ENCODE results near the gene PALM.
"Not testable (repeated sequence)": the region's sequence is repeated elsewhere in the genome, so short reads cannot be mapped to it uniquely, and the experiment has no call there.

Gene PALM, protein sequence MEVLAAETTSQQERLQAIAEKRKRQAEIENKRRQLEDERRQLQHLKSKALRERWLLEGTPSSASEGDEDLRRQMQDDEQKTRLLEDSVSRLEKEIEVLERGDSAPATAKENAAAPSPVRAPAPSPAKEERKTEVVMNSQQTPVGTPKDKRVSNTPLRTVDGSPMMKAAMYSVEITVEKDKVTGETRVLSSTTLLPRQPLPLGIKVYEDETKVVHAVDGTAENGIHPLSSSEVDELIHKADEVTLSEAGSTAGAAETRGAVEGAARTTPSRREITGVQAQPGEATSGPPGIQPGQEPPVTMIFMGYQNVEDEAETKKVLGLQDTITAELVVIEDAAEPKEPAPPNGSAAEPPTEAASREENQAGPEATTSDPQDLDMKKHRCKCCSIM

DNA sequence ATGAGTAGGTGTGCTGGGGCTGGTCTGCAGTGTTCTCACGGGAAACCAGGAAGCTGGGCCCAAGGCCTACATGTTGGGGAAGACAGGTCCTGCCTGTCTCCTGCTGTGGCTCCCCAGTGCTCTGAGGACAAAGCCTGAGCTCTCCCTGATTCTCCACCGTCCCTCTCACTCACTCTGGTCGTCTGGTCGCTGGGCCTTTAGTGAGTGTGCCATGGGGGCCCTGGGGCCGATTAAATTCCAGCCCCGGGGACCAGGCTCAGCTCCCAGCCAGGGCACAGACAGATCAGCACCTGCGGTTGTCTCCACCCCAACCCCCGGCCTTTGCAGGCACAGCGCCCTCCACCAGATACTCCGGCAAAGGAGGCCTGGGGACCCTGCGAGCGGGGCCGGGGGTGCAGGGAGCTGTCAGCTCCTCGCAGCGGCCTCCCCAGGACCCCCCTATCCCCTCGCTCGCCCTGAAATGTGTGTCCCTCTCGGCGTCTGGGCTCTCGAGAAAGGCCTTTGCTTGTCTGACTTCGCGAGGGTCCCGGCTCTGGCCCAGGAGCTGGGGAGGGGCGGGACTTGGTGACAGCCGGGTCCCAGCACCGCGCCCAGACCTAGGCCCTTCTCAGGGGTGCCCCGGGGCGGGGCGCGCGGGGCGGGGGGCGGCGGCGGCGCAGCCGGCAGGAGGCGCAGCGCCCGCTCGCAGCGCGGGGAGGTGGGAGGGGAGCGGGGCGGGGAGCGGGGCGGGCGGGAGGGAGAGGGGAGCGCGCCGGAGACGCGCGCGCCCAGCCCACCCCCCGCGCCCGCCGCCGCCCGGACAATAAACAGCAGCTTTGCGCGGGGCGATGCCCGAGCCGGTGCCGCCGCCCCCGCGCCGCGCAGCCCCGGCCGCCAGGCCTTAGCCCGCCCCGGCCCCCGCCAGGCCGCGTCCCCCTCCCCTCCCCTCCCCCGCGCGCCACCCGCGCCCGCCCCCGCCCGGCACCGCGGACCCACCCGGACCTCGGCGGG, at the start of gene PALM:
Gene PALM, plus strand, starts transcription at position 782 of the 990 bp plus-strand sequence. CDS start 212 bp downstream, outside the sequence.
- peak; percentile 65 for DNase-seq (ENCODE audit: low spot score)

DNA sequence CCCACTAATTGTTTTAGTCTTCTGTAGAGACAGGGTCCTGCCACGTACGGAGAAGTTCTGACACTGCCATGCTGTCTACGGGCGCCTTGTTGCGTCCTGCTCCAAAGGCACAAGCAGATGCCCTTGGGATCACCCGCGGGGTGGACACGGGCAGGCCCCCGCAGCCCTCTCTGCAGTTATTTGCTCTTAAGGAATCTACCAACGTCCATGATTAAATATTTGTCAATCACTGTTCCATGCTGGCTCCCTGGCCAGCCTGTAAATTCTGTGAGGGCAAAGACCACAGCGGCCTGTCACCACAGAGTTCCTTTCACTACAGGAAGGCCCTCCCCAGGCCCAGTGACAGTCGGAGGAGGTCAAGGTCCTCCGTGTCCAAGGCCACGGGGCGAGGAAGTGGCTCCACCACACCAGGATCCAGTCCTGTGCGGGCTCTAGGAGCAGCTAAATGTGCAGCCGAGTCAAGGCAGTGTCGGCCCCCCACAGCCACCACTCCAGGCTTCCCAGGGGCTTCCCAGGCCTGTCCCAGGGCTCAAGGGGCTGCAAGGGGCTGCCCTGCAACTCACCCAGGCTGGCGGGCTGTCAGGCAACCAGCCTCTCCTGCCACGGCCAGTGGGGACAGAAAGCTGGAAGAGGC, 47.8 kb upstream of the PALM start:
- no peak for DNase-seq (ENCODE audit: low spot score)

DNA sequence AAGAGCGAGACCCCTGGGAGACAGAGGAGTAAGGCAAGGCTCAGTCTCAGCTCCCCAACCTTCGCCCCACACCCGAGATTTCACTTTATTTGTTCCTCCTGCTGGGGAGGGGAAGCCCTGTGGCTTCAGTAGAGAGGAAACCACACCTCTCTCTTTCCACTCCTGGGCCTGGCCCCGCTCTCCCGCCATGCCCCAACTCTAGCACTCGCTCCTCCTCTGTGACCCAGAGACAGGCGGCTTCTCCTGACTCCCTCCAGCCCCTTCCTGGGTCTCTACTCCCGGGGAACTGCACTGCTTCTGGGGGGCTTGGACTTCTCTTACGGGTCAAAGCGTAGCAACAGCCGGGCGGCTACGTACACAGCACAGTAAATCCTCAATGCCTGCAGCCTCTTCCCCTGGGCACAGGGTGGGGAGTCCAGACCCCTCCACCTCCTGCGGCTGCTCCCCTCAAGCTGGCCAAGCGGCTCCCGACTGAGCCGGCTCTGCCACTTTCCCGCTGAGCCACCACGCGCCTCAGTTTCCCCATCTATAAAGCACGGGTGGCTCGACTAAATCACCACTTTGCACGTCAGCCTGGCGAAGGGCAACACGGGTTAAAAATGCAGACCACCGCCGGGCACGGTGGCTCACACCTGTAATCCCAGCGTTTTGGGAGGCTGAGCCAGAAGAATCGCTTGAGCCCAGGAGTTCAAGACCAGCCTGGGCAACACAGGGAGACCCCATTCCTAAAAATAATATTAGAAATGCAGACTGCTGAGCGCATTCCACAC, 47.1 kb upstream of the PALM start:
- peak; percentile 40 for DNase-seq (ENCODE audit: low spot score)

DNA sequence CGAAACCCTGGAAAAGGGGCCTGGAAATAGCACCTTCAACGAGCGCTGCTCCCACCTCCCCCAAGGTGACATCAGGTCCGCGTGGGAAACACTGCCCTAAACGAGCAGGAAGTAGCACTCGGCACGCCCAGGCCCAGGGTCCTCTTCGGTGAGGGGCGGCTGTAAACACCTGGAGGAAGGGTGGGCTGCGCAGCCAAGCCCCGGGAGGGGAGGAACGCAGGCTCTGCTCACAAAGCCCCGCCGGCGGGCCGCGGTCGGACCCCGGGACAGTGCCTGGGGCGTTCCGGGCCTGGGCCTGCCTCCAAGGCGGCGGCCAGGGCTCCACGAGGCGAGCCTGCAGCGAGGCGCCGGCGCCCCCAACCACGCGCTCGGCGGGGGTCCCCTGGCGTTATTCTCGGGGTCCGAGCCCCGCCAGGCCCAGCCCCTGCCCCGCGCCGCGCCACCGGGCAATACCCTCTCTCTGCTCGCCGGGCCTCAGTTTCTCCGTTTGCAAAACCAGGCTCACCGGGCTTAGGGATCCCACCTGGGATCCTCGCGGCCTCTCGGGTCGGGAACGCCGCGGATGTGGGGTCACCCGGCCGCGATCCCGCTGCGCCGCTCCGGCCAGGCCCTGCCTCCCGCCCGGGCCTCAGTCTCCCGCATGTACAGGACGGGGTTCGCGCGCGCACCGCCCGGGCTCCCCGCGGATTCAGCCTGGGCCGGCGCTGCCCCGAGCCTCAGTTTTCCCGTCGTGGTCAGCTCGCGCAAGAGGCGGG, 46.4 kb upstream of the PALM start:
- peak; percentile 44 for DNase-seq (ENCODE audit: low spot score)

DNA sequence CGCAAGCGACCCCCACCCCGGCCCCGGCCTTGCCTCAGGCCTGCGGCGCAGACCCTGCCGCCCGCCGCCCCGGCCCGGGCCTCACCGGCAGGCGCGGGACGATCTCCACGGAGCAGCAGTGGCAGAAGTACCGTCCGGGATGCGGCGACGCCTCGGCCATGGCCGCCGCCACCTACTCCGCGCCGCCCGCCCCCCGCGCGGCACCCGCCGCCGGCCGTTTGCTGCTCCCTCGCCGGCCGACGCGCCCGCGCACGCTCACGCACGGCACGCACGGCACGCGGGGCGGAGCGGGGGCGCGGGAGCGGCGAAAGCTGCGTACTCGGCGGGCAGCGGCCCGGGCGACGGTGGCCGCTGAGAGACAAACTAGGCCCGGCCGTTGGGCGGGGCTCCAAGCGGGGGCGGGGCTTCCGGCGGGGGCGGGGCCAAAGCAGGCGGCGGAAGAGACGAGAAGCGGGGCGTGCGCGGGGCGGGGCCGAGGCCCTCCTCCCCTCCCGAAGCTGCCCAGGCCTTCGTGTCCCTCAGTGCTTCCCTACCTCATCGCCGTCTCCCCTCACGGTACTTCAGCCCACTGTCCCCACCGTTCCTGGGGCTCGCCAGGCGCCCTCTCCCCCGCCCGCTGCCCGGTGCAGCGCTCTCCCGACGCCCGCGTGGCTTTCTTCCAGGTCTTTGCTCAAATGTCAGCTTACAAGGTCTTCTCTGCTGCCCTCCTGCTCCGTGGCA, 45.6 kb upstream of the PALM start, which contains the start of gene RNF126:
Gene RNF126, minus strand, starts transcription at position 253 of the 720 bp plus-strand sequence. Its CDS starts 93 bp downstream, at position 160.
- DNase-seq (ENCODE audit: low spot score): peak; percentile 96

DNA sequence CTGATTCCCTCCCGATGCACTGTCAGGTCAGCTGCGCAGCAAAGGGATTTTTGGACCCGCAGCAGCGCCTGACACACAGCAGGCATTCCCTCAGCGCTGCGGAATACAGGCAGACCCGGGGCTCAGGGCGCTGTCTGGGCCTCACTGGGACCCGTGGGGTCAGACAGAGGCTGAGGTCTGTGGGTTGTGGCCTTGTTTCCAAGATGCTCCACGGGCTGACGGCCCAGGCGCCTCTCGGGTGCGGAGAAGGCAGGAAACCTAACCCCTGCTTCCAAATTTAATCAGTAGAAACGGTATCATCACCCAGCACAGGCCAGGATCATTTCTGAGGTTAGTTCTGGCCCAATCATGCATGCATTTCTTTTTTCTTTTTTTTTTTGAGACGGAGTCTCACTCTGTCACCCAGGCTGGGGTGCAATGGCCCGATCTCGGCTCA, 45.0 kb upstream of the PALM start:
- no peak for DNase-seq (ENCODE audit: low spot score)

DNA sequence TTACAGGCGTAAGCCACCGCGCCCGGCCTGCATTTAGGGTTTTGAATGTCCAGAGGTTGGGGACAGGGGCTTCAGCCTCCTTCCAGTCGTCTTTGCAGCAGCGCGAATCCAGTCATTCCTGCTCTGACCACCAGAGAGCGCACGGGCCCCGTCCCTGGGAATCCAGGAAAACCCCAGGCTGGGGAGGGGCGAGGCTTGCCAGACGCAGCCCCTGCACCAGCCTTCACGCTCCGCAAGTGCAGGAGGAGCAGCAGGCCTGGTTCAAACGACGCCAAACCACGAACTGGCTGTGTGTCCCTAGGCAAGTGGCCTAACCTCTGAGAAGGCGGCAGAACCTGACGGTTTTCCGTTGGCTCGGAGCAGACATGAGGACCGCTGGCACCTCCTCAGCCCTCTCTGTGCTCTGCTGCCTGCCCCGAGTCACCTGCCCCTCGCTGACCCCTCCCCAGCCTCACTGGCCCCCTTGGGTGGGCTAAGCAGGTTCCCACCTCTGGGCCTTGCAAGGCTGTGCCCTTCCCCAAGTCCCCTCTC, 43.8 kb upstream of the PALM start:
- peak; percentile 89 for DNase-seq (ENCODE audit: low spot score)

DNA sequence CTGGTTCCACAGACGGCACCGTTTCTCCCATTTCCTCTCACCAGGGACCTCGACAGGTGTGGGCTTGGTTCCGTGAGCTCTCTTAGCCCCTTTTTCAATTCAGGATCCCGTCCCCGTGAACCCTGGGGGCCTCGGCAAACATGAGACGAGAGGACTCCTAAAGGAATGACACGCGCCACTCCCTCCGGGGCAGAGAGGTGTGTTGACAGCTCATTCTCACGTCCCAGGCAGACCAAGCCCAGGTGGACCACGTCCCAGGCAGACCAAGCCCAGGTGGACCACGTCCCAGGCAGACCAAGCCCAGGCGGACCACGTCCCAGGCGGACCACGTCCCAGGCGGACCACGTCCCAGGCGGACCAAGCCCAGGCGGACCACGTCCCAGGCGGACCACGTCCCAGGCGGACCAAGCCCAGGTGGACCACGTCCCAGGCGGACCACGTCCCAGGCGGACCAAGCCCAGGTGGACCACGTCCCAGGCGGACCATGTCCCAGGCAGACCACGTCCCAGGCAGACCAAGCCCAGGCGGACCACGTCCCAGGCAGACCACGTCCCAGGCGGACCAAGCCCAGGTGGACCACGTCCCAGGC, 41.7 kb upstream of the PALM start:
- DNase-seq (ENCODE audit: low spot score): not testable (repeated sequence)

DNA sequence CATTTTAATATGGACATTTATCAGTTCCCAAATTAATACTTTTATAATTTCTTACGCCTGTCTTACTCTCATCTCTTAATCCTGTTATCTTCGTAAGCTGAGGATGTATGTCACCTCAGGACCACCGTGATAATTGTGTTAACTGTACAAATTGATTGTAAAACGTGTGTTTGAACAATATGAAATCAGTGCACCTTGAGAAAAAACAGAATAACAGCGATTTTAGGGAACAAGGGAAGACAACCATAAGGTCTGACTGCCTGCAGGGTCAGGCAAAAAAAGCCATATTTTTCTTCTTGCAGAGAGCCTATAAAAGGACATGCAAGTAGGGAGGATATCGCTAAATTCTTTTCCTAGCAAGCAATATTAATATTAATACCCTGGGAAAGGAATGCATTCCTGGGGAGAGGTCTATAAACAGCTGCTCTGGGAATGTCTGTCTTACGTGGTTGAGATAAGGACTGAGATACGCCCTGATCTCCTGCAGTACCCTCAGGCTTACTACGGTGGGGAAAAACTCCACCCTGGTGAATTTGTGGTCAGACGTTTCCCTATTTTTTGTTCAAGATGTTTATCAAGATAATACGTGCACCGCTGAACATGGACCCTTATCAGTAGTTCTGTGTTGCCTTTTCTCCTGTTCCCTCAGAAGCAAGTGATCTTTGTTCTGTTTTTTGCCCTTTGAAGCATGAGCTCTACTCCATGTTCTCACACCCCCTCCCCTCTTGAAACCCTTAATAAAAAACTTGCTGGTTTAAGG, 39.9 kb upstream of the PALM start:
- DNase-seq (ENCODE audit: low spot score): not testable (repeated sequence)

DNA sequence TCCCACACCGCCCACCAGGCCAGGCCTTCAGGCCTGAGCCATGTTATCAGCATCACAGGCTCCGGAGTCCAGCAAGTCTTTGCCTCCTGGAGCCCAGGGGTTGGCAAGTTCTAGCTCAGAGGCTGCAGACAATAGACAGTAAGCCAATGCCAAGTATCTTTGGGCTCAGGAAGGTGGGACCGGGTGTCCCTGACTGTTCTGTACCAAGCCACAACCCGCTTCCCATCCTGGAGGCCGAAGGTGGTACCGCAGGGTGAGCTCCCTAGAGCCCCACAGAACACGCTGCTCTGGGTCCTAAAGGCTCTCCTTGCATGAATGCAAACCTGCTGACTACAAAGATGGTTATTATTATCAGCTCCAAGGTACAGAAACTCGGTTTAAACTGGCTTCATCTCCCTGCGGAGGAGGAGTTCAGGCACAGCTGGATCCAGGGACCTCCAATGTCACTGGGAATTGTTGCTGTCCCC, 38.1 kb upstream of the PALM start:
- DNase-seq (ENCODE audit: low spot score): no peak

DNA sequence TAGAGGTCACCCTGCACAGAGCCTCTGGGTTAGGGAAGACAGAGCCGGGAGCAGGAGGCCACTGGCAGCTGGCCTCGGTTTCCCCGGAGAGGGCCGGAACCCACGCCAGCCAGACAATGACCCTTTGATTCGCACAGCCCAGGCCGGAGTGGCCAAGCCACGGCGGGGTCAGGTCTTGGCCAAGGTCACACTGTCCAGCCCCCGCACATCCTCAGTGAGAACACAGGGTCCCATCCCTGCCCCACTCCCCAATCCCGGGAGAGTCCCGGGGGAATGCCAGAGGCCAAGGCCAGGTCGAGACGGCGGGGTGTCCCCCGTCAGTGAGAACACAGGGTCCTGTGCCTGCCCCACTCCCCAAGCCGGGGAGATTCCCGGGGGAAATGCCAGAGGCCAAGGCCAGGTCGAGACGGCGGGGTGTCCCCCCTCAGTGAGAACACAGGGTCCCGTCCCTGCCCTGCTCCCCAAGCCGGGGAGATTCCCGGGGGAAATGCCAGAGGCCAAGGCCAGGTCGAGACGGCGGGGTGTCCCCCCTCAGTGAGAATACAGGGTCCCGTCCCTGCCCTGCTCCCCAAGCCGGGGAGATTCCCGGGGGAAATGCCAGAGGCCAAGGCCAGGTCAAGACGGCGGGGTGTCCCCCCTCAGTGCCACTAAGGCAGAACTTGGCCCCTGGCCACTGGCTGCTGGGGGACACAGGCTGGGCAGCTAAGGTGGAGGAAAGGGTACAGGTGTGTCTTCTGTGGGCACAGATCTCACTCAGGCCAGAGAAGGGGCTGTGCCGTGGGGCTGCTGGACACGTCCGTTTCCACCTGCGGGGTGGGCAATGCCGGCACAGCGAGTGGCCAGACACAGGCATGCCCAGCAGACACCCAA, 34.2 kb upstream of the PALM start:
- no peak for DNase-seq (ENCODE audit: low spot score)

DNA sequence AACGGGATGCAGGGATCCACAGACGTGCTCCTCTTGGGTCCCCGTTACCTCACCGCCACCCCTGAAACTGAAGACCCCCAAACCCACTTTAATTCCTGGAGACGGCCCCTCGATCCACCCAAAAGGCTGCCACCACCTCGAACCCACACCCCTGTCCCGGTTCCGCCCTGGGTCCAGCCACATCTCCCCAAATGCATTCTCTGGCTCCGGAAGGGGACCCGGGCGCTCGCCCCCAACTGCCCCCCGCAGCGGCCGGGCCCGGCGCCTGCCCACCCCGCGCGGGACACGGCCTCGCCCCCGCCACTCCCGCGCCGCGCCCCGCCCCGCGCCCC, 32.8 kb upstream of the PALM start:
- DNase-seq (ENCODE audit: low spot score): no peak

DNA sequence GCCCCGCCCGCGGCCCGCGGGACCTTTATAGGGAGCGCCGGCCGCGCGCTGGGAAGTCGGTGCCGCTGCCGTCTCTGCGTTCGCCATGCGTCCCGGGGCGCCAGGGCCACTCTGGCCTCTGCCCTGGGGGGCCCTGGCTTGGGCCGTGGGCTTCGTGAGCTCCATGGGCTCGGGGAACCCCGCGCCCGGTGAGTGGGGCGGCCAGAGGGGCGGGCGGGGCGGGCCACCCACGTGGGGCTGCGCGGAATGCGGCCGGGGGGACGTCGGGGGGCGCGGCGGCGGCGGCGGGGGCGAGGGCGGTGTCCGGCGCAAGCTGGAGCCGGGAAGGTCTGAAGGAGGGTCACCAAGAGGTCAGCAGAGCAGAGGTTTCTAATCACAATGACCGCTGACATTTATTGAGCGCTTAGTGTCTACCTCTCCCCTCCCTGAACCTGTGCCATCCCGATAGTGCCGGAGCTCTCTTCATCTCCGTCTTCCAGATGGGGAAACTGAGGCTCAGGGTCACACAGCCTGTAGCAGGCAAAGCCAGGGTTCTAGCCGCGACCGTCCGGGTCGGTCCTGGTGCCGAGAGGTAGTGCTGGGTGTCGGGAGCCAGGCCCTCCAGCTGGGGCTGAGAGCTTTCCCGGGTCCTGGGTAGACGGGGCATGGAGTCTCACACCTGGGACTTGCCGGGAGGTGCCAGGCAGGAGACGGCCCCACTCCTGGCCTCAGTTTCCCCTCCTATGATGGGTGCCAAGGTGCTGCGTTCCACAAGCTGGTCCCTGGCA, 32.2 kb upstream of the PALM start, which contains the start of gene FSTL3:
Gene FSTL3, plus strand, starts transcription at position 54 of the 767 bp plus-strand sequence. Its CDS starts 32 bp downstream, at position 86.
- peak; percentile 78 for DNase-seq (ENCODE audit: low spot score)

DNA sequence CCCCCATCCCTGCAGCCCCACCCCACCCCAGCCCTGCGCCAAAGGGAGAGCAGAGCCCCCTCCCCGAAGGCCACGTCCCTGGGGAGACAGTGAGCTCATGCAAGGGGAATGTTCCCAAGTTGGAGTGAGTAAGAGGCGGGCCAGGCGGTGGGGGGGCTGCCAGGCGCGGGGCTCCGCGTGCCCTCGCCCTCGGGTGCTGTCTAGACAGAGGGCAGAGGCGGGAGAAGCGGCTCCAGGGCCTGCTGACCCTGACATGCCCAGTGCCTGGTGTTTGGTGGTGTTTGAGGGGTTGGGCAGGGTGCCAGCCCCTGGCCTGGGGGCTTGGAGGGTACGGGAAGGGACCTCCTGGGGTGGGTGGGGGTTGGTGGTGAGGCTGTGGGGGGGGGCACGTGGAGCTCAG, 31.5 kb upstream of the PALM start:
- DNase-seq (ENCODE audit: low spot score): peak; percentile 92

DNA sequence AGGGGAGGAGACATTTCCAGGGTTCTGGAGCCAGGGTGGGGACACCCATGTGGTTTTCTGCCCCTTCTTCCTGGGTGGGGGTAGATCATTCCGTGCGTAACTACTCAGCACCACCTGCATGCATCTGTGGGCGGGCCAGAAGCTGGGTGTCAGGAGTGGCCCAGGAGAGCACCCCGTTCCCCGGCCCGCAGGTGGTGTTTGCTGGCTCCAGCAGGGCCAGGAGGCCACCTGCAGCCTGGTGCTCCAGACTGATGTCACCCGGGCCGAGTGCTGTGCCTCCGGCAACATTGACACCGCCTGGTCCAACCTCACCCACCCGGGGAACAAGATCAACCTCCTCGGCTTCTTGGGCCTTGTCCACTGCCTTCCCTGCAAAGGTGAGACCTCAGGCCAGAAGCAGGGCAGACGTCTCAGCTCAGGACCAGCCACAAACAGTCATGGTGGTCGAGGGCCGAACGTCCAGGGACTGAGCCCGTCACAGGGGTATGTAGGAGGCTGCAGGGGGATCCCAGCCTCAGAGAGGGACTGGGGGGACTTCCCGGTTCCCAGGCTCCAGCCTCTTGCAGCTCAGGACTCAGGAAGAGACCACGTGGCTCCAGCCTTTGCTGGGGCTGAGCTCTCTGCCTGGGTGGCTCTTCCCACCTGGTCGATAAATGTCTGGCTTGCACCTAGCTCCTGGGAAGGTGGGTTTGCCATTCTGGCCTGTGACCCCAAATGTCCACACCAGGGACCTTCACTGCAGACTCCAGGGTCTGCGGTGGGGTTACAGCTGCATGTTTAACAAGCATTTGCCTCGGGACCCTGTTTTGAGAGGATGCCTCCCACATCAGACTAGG, 30.9 kb upstream of the PALM start:
- DNase-seq (ENCODE audit: low spot score): no peak
